OCI-LY7 (cell line): ENCODE results near the gene LCP2.

Source experiments
- EZH2phosphoT487 ChIP-seq: fragments of 200-600 bp; sonication (generic); IDR thresholded peaks from 2 replicates; pipeline ENCODE4 v1.6.1; 2018; ENCODE audit warnings: low read depth, borderline replicate concordance, mild to moderate bottlenecking, mixed run types, antibody characterized with exemption, low read length, moderate library complexity, mixed read lengths
- TF ChIP-seq, protein P1 (sequence below): fragments of 200-600 bp; sonication (generic); conservative IDR thresholded peaks from 2 replicates; pipeline ENCODE4 v1.5.1; 2014; ENCODE audit warnings: mild to moderate bottlenecking, antibody characterized with exemption, low read length, moderate library complexity, mixed read lengths

DNA sequence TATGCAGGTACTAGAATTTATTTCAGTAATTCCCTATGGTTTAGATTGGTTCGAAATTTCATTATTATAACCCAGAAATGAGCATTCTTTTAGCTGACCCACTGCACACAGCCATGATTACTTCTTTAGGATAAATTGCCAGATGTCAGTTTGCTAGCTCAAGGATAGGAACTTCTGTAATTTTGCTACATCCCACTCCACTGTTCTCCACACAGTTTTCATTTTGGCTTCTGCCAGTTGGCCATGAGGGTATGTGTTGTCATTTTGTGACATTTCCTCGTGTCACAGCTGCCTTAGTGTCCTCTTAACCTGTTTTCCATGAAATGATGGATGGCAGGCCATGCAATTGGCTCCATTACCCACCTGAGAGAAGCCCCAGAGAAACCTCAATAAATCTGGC lies 16.2 kb upstream of the LCP2 start:
- TF ChIP-seq, protein P1, sequence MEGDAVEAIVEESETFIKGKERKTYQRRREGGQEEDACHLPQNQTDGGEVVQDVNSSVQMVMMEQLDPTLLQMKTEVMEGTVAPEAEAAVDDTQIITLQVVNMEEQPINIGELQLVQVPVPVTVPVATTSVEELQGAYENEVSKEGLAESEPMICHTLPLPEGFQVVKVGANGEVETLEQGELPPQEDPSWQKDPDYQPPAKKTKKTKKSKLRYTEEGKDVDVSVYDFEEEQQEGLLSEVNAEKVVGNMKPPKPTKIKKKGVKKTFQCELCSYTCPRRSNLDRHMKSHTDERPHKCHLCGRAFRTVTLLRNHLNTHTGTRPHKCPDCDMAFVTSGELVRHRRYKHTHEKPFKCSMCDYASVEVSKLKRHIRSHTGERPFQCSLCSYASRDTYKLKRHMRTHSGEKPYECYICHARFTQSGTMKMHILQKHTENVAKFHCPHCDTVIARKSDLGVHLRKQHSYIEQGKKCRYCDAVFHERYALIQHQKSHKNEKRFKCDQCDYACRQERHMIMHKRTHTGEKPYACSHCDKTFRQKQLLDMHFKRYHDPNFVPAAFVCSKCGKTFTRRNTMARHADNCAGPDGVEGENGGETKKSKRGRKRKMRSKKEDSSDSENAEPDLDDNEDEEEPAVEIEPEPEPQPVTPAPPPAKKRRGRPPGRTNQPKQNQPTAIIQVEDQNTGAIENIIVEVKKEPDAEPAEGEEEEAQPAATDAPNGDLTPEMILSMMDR = no peak
- TF ChIP-seq EZH2phosphoT487 = no peak
